Measurements from ENCODE around the gene ZNF521. TPM values are rescaled to one million over a fixed set of nuclear protein-coding genes. Genes with fewer than 3 reads are reported as not detected.

The ZNF521 gene
- total RNA-seq, 6 donors from 2014 or later: 4.7 to 37.7 (median 13.8) TPM

DNA sequence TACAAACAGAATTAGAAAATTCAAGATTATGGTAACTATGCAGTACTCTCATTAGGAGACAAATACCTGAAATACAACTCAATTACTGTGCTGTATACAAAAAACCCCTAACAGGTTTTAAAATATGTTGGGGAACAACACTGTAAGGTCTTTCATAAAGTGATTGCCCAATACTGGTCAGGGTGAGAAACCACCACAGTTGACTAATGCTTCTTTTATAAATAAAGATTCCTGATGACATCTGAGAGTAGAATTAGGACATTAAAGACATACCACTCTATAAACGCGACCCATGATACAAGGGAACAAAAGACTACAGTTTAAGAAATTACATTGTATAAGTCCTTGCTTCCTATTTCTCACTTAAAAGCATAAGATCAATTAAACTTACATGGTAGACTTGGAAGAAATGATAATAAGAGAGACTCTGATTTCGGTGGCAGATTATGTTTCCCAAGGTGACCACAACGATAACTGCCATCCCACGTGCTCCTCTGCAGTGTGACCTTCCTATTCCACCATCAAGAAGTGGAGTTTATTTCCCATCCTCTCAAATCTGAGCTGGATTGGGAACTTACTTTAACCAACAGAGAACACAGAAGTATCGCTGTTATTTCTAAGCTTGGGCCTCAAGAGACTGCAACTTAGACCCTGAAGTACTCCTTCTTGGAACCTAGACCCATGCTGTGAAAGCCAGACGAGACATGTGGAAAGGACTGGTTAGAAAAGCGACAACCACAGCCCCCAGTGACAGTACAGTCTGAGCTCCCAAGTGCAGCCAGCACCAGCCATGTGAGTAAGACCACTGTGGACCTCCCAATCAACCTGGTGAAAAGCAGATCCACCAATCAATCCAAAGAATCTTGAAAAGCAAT is 52.3 kb downstream of the ZNF521 start:
- Histone ChIP-seq H3K27ac (peak overlapping the region in 3 of 4 donors; percentile 41 to 49 (median 41)), H3K4me1 (peaks cover 0 to 13% (median 9%) of the 10 kb centered on the region in 4 donors), H3K4me3 (no peak overlapping the region), H3K9me3 (no peaks in the 10 kb centered on the region), H3K27me3 (no peaks in the 10 kb centered on the region), H3K36me3 (no peaks in the 10 kb centered on the region)
- ATAC-seq (ENCODE audit: low FRiP score in 2 of 2): peak in 1 of 2 donors; percentile 52
- DNase-seq: no peak
- WGBS, 2 donors: 60 to 66% methylated on average over 8 of the region's 8 CpGs
- TF ChIP-seq POLR2AphosphoS5 (IDR thresholded peaks at IDR 0.05): no peak
- TF ChIP-seq EP300 (IDR thresholded peaks at IDR 0.05): no peak
- no peak for TF ChIP-seq POLR2A (IDR thresholded peaks at IDR 0.05)

DNA sequence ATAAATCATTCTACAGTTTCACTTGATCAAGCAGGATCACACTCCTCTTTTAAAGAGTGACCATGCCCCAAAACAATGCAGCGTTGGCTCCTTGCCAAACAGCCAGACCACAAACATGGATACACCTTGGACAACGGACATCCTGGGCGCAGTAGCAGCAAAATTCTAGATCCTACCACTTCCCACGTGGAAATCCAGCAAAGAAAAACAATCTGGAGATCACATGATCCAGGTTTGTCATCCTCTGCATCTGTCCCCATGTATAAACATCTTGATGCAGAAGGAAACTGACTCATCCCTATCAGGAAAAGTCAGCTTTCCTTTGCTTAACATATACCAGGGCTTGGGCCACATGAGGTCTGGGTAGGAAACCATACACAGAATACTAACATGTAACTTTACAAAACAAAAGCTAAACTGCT is 53.1 kb downstream of the ZNF521 start:
- peak in 1 of 2 donors; percentile 27 for DNase-seq

GRCh38 chr18:25295624-25296138 is 56.3 kb downstream of the ZNF521 start:
- no peak for DNase-seq
- Histone ChIP-seq H3K36me3 (no peaks in the 10 kb centered on the region), H3K27ac (no peak overlapping the region), H3K4me3 (no peak overlapping the region), H3K27me3 (no peaks in the 10 kb centered on the region), H3K9me3 (no peaks in the 10 kb centered on the region), H3K4me1 (peaks cover 0 to 13% (median 9%) of the 10 kb centered on the region in 4 donors)
- WGBS, 2 donors: 83 to 95% methylated on average over 2 of the region's 2 CpGs
- ATAC-seq (ENCODE audit: low FRiP score in 2 of 2): no peak
- TF ChIP-seq CTCF (IDR thresholded peaks at IDR 0.05): no peak
- TF ChIP-seq POLR2AphosphoS5 (IDR thresholded peaks at IDR 0.05): no peak
- TF ChIP-seq EP300 (IDR thresholded peaks at IDR 0.05): no peak
- no peak for TF ChIP-seq POLR2A (IDR thresholded peaks at IDR 0.05)

More for the DNA sequence above, 53.1 kb downstream of the ZNF521 start:
- Histone ChIP-seq H3K36me3 (no peaks in the 10 kb centered on the region), H3K9me3 (no peaks in the 10 kb centered on the region), H3K4me1 (peaks cover 0 to 13% (median 9%) of the 10 kb centered on the region in 4 donors), H3K27ac (peak overlapping the region; percentile 28 to 49 (median 41)), H3K4me3 (no peak overlapping the region), H3K27me3 (no peaks in the 10 kb centered on the region)
- 47 to 58% methylated on average over 4 of the region's 4 CpGs for WGBS, 2 donors
- no peak for TF ChIP-seq CTCF (IDR thresholded peaks at IDR 0.05)
- no peak for TF ChIP-seq POLR2A (IDR thresholded peaks at IDR 0.05)
- peak in 3 of 4 donors; percentile 54 to 96 (median 95) for TF ChIP-seq EP300 (IDR thresholded peaks at IDR 0.05)
- peak; percentile 81 to 93 for TF ChIP-seq POLR2AphosphoS5 (IDR thresholded peaks at IDR 0.05)
- ATAC-seq (ENCODE audit: low FRiP score in 2 of 2): peak; percentile 51 to 55

DNA sequence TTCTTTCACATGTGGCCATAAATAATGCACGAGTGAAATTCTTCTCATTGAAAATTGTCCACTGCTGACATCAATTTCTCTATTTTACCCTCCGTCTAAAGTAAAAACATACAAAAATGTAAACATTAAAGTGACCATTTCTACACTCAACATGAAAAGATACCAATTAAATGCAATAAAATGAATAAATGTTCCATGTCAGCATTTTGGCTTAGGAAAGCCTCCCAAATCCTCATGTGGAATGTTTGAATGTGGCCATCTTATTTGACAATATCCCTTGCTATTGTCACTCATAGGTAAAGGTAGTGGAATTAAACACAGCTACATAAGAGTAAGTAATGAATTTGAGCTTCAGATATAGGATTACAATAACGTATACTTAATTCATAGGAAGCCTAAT is 60.8 kb downstream of the ZNF521 start:
- H3K9me3 ChIP-seq: no peaks in the 10 kb centered on the region
- DNase-seq: no peak
- no peak overlapping the region for H3K27ac ChIP-seq
- no peaks in the 10 kb centered on the region for H3K36me3 ChIP-seq
- ATAC-seq (ENCODE audit: low FRiP score in 2 of 2): no peak
- no peak overlapping the region for H3K4me3 ChIP-seq
- no peaks in the 10 kb centered on the region for H3K27me3 ChIP-seq
- WGBS, 2 donors: 94 to 95% methylated on average over 3 of the region's 3 CpGs
- H3K4me1 ChIP-seq: no peaks in the 10 kb centered on the region
- no peak for TF ChIP-seq EP300 (IDR thresholded peaks at IDR 0.05)
- TF ChIP-seq CTCF (IDR thresholded peaks at IDR 0.05): no peak
- TF ChIP-seq POLR2A (IDR thresholded peaks at IDR 0.05): no peak
- TF ChIP-seq POLR2AphosphoS5 (IDR thresholded peaks at IDR 0.05): no peak

DNA sequence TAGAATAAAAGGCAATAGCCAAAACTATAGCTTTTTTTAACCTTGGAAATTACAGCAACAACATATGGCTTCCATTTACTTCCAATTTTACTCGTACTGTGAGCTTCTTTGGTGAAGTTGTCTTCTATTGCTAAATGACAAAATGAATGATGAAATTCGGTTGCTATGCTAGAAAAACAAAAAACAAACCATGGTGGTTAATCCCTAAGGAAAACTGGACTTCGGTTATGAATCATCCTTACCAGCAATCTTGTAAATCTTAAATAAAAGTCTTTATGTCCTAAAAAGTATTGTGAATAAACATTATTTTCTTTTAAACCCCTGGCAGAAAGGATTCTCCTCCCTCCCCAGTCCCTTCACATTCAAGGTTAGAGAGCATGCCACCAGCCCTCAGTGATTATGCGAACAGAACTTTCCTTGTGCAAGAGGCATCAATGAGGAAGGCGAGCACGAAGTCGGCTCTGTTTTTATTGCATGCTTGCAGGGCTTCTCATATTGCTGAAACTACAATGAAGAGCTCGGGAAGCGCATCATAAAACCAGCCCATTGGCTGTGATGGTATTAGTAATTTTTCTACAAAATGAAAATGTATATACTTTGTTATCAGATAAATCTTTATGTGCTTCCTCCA is 62.9 kb downstream of the ZNF521 start:
- no peaks in the 10 kb centered on the region for H3K36me3 ChIP-seq
- peak overlapping the region in 1 of 4 donors; percentile 3 for H3K27ac ChIP-seq
- WGBS, 2 donors: 40 to 64% methylated on average over 9 of the region's 9 CpGs
- no peak overlapping the region for H3K4me3 ChIP-seq
- peak in 1 of 2 donors; percentile 65 for ATAC-seq (ENCODE audit: low FRiP score in 2 of 2)
- TF ChIP-seq CTCF (IDR thresholded peaks at IDR 0.05) (no peak), POLR2AphosphoS5 (IDR thresholded peaks at IDR 0.05) (no peak), EP300 (IDR thresholded peaks at IDR 0.05) (no peak), POLR2A (IDR thresholded peaks at IDR 0.05) (no peak)
- DNase-seq: no peak
- no peaks in the 10 kb centered on the region for H3K27me3 ChIP-seq
- peaks cover 4 to 8% (median 6%) of the 10 kb centered on the region in 4 donors for H3K4me1 ChIP-seq
- no peaks in the 10 kb centered on the region for H3K9me3 ChIP-seq

All from upper lobe of left lung (tissue), 6 donors.